ENCODE measurements around the gene CXCR6.

Gene CXCR6

DNA sequence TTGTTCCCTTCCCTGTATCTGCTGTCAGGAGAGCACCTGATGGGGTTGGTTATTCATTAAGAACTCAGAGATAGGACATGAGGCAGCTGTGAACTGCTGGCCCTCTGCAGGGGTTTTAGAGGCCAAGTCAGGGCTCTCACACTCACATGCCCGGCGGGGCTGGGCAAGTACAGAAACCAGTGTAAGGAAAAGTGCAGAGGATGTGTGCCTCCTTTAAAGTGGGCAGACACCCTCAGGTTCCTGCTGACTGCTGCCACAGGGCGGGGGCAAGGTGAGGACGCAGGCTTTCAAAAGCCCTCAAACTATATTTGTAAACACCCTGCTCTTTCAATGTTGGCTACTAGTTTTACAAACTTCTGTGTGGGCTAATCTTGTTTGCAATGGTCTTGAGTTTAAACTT lies 22.4 kb downstream of the CXCR6 start:
- Histone ChIP-seq H3K27me3 (no peaks in the 10 kb centered on the region), H3K36me3 (peaks cover 97 to 100% (median 99%) of the 10 kb centered on the region in 3 donors), H3K4me1 (peaks cover 0 to 17% (median 4%) of the 10 kb centered on the region in 4 donors), H3K9me3 (no peaks in the 10 kb centered on the region), H3K4me3 (no peak overlapping the region), H3K27ac (no peak overlapping the region)
- TF ChIP-seq, protein P1, sequence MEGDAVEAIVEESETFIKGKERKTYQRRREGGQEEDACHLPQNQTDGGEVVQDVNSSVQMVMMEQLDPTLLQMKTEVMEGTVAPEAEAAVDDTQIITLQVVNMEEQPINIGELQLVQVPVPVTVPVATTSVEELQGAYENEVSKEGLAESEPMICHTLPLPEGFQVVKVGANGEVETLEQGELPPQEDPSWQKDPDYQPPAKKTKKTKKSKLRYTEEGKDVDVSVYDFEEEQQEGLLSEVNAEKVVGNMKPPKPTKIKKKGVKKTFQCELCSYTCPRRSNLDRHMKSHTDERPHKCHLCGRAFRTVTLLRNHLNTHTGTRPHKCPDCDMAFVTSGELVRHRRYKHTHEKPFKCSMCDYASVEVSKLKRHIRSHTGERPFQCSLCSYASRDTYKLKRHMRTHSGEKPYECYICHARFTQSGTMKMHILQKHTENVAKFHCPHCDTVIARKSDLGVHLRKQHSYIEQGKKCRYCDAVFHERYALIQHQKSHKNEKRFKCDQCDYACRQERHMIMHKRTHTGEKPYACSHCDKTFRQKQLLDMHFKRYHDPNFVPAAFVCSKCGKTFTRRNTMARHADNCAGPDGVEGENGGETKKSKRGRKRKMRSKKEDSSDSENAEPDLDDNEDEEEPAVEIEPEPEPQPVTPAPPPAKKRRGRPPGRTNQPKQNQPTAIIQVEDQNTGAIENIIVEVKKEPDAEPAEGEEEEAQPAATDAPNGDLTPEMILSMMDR (IDR thresholded peaks at IDR 0.05) = no peak
- no peak for DNase-seq
- intact Hi-C loops (cut with DNase I; ENCODE audit: low total_unique reads) = no loop called here

DNA sequence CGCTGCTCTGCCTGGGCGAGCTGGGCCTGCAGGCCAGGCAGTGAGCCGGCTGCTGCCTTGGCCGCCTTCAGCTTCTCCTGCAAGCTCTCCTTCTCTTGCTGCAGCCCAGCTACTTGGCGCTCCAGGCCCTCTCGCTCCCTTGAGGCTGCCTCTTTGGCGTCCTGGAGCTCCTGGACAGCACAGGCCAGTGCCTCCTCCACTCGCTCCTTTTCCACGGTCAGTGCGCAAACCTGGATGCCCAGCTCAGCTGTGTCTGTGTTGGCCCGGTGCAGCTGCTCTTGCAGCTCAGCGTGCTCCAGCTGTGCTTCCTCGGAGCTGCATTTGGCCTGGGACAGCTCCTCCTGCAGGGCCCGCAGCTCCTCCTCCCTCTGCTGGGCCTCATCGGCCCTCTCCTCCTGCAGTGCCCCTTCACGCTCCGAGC lies 23.1 kb downstream of the CXCR6 start:
- intact Hi-C loops (cut with DNase I; ENCODE audit: low total_unique reads) = no loop called here
- Histone ChIP-seq H3K36me3 (peaks cover 91 to 98% (median 94%) of the 10 kb centered on the region in 3 donors), H3K4me3 (no peak overlapping the region), H3K4me1 (peaks cover 0 to 17% (median 4%) of the 10 kb centered on the region in 4 donors), H3K9me3 (no peaks in the 10 kb centered on the region), H3K27me3 (no peaks in the 10 kb centered on the region), H3K27ac (no peak overlapping the region)
- DNase-seq = no peak
- TF ChIP-seq, protein P1 (IDR thresholded peaks at IDR 0.05) = no peak

DNA sequence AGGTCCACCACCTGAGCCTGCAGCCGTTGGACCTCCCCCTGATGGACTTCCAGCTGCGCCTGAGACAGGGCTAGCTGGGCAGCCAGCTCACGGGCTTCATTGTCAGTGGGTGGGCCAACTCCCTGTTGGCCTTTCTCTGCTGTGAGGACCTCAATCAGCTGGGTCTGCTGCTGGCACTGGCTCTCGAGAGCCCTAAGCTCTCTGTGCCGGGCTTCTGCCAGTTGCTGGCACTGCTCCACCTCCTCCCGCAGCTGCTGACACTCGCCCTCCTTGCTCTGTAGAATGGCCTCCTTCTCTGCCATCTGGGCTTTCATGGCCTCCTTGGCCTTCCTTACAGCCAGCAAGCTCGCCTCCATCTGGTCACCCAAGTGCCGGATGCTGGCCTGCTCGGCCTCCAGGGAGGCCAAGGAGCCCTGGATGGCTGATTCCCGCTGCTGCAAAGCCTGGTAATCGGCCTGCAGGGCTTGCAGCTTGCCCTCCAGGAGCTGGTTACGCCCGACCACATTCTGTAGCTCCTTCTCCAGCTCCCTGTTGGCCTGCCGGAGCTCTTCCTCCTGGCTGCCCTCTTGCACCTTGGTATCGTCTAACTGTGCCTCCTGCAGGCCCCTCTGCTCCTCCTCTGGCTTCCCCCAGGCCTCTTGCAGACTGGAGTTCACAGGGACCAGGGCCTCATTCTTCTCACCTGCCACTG lies 23.8 kb downstream of the CXCR6 start:
- TF ChIP-seq, protein P1 (IDR thresholded peaks at IDR 0.05) = no peak
- no peak for DNase-seq
- H3K4me1 ChIP-seq = peaks cover 0 to 17% (median 5%) of the 10 kb centered on the region in 4 donors
- no peaks in the 10 kb centered on the region for H3K9me3 ChIP-seq
- H3K36me3 ChIP-seq = peaks cover 90 to 91% (median 91%) of the 10 kb centered on the region in 3 donors
- no peaks in the 10 kb centered on the region for H3K27me3 ChIP-seq
- intact Hi-C loops (cut with DNase I; ENCODE audit: low total_unique reads) = no loop called here
- H3K27ac ChIP-seq = no peak overlapping the region
- no peak overlapping the region for H3K4me3 ChIP-seq

DNA sequence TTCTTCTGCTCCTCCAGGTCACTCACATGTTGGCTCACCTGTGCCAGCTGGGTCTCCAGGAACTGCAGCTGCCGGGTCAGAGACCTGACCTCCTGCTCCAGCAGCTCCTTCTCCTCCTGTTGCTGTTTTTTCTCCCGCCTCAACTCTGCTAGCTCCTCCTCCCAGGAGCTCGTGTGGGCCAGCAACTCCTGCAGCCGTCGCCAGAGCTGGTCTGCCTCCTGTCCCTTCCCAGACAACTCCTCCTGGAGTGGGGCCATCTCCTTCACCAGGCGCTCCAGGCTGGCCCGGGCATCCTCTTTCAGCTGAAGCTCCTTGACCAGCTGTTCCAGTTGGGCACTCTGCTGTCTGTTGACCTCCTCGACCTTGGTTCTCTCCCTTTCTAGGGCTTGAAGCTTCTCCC lies 24.5 kb downstream of the CXCR6 start:
- Histone ChIP-seq H3K27me3 (no peaks in the 10 kb centered on the region), H3K36me3 (peaks cover 84 to 89% (median 88%) of the 10 kb centered on the region in 3 donors), H3K4me3 (no peak overlapping the region), H3K4me1 (peaks cover 0 to 21% (median 10%) of the 10 kb centered on the region in 4 donors), H3K27ac (no peak overlapping the region), H3K9me3 (no peaks in the 10 kb centered on the region)
- TF ChIP-seq, protein P1 (IDR thresholded peaks at IDR 0.05) = no peak
- DNase-seq = no peak
- intact Hi-C loops (cut with DNase I; ENCODE audit: low total_unique reads) = no loop called here

DNA sequence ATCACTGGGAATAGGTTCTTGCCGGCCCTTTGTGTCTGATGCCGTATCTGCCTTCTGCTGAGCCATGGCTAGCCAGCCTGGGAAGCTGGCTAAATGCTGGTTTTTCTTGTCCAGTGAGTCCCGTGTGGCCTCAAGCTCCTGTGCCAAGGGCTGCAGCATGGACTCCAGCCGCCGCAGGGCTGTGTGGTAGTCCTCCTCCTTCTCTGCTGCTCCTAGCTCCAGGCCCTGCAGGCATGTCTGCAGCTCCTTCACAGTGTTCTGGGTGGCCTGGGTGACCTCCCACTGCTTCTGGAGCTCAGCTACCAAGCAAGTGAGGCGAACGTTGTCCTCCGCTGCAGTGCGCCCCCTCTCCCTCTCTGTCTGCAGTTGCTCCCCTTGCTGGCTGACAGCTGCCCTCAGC lies 24.9 kb downstream of the CXCR6 start:
- intact Hi-C loops (cut with DNase I; ENCODE audit: low total_unique reads) = no loop called here
- no peak for DNase-seq
- no peaks in the 10 kb centered on the region for H3K9me3 ChIP-seq
- H3K4me3 ChIP-seq = no peak overlapping the region
- TF ChIP-seq, protein P1 (IDR thresholded peaks at IDR 0.05) = no peak
- H3K4me1 ChIP-seq = peaks cover 0 to 21% (median 14%) of the 10 kb centered on the region in 4 donors
- no peak overlapping the region for H3K27ac ChIP-seq
- peaks cover 80 to 88% (median 84%) of the 10 kb centered on the region in 3 donors for H3K36me3 ChIP-seq
- no peaks in the 10 kb centered on the region for H3K27me3 ChIP-seq

Measured in tibial artery (tissue), 4 donors.